IMR-90 (cell line): Measurements from ENCODE around the gene TOM1. TPM values are rescaled to one million over a fixed set of nuclear protein-coding genes. Genes with fewer than 3 reads are reported as not detected.

Source experiments
- ATAC-seq: fragments of 200-7000 bp; cut with Tn5 transposase; 2 replicates; pipeline ENCODE4 v1.9.1; 2020; ENCODE audit warnings: low read depth, mild to moderate bottlenecking, moderate library complexity
- BruUV-seq: library from RNA; stranded (reverse); fragments of 400-500 nt; replicated peaks from 2 replicates; lab custom pipeline; 2021; lab: Mats Ljungman, UMichigan
- CTCF ChIA-PET: fragments of 300-600 bp; formaldehyde crosslinking; extraction: SDS; loops from one replicate; lab custom pipeline; 2021; ENCODE audit warnings: antibody characterized with exemption; lab: Yijun Ruan, JAX
- POLR2A ChIA-PET: fragments of 300-600 bp; sonication (Branson Sonifier 250); formaldehyde crosslinking; loops from one replicate; lab custom pipeline; 2022; ENCODE audit warnings: antibody characterized with exemption; ENCODE audit not compliant: unreplicated experiment; lab: Charles Lee
- DNase-seq: peaks from one replicate; pipeline ENCODE4 v3.0.0; 2013
- H2AFZ ChIP-seq: replicated peaks from 2 replicates; pipeline ENCODE3; 2013; ENCODE audit warnings: low read length, mild to moderate bottlenecking; ENCODE audit not compliant: poor library complexity
- H2AK5ac ChIP-seq: 2 replicates; pipeline ENCODE4 v1.6.1; 2013; ENCODE audit warnings: low read depth, low read length, inconsistent platforms
- H2AK9ac ChIP-seq: replicated peaks from 2 replicates; pipeline ENCODE3; 2013; ENCODE audit warnings: mild to moderate bottlenecking, low read depth, low read length, moderate library complexity; ENCODE audit not compliant: poor library complexity
- H2BK120ac ChIP-seq: 2 replicates; pipeline ENCODE4 v1.6.1; 2013; ENCODE audit warnings: low read depth, low read length, inconsistent platforms
- H2BK15ac ChIP-seq: 3 replicates; pipeline ENCODE4 v1.6.1; 2013; ENCODE audit warnings: low read depth, low read length, inconsistent platforms
- H2BK20ac ChIP-seq: 2 replicates; pipeline ENCODE4 v1.6.1; 2013; ENCODE audit warnings: low read depth, mild to moderate bottlenecking, inconsistent platforms, low read length, moderate library complexity
- H2BK5ac ChIP-seq: 2 replicates; pipeline ENCODE4 v1.6.1; 2013; ENCODE audit warnings: mild to moderate bottlenecking, low read depth, low read length, inconsistent platforms; ENCODE audit not compliant: poor library complexity, severe bottlenecking
- H3K14ac ChIP-seq: replicated peaks from 2 replicates; pipeline ENCODE4 v1.6.1; 2013; ENCODE audit warnings: low read depth, low read length, inconsistent platforms
- H3K18ac ChIP-seq: 2 replicates; pipeline ENCODE4 v1.6.1; 2013; ENCODE audit warnings: low read depth, low read length, control low read depth
- H3K23ac ChIP-seq: 2 replicates; pipeline ENCODE4 v1.6.1; 2013; ENCODE audit warnings: low read depth, low read length, inconsistent platforms
- H3K27ac ChIP-seq: 2 replicates; pipeline ENCODE4 v1.5.1; 2013; ENCODE audit warnings: mild to moderate bottlenecking, control low read depth, low read length; ENCODE audit not compliant: insufficient read depth
- H3K27me3 ChIP-seq: 2 replicates; pipeline ENCODE4 v1.6.1; 2013; ENCODE audit warnings: low read length; ENCODE audit not compliant: control insufficient read depth, insufficient read depth
- H3K36me3 ChIP-seq: 2 replicates; pipeline ENCODE4 v1.6.1; 2013; ENCODE audit warnings: low read length, mixed read lengths; ENCODE audit not compliant: control insufficient read depth, insufficient read depth
- H3K4ac ChIP-seq: 2 replicates; pipeline ENCODE4 v1.6.1; 2013; ENCODE audit warnings: low read depth, low read length, inconsistent platforms
- H3K4me1 ChIP-seq: 2 replicates; pipeline ENCODE4 v1.6.1; 2013; ENCODE audit warnings: low read length, mixed read lengths; ENCODE audit not compliant: control insufficient read depth, insufficient read depth
- H3K4me2 ChIP-seq: 2 replicates; pipeline ENCODE4 v1.6.1; 2013; ENCODE audit warnings: low read depth, mild to moderate bottlenecking, control low read depth, low read length, moderate library complexity
- H3K4me3 ChIP-seq: 2 replicates; pipeline ENCODE4 v1.5.1; 2013; ENCODE audit warnings: low read depth, mild to moderate bottlenecking, control low read depth, low read length, moderate library complexity; ENCODE audit not compliant: insufficient read depth
- H3K56ac ChIP-seq: 2 replicates; pipeline ENCODE4 v1.6.1; 2013; ENCODE audit warnings: low read length, inconsistent platforms; ENCODE audit not compliant: insufficient read depth; ENCODE audit errors: extremely low read depth
- H3K79me1 ChIP-seq, 2 experiments: 2 replicates each; pipeline ENCODE4 v1.6.1; 2013; ENCODE audit warnings: low read length in 2 of 2, inconsistent platforms in 1 of 2, low read depth in 1 of 2
- H3K9ac ChIP-seq: 2 replicates; pipeline ENCODE4 v1.6.1; 2013; ENCODE audit warnings: low read depth, low read length, control low read depth
- H3K9me1 ChIP-seq: 2 replicates; pipeline ENCODE4 v1.6.1; 2013; ENCODE audit warnings: low read length, inconsistent platforms; ENCODE audit not compliant: insufficient read depth
- H3K9me3 ChIP-seq: 2 replicates; pipeline ENCODE4 v1.6.1; 2013; ENCODE audit warnings: low read length; ENCODE audit not compliant: control insufficient read depth, insufficient read depth
- H4K20me1 ChIP-seq: 2 replicates; pipeline ENCODE4 v1.6.1; 2013; ENCODE audit warnings: low read length, inconsistent platforms; ENCODE audit not compliant: insufficient read depth
- H4K5ac ChIP-seq: 2 replicates; pipeline ENCODE4 v1.6.1; 2013; ENCODE audit warnings: mild to moderate bottlenecking, low read depth, low read length, control low read depth
- H4K8ac ChIP-seq, 2 experiments: 2 replicates each; pipeline ENCODE4 v1.6.1; 2013; ENCODE audit warnings: low read depth in 2 of 2, low read length in 2 of 2, control low read depth in 1 of 2, inconsistent platforms in 1 of 2
- H4K91ac ChIP-seq: 2 replicates; pipeline ENCODE4 v1.6.1; 2013; ENCODE audit warnings: low read depth, low read length, inconsistent platforms; ENCODE audit not compliant: insufficient read depth
- BHLHE40 ChIP-seq: fragments of 150-350 bp; IDR thresholded peaks from 2 replicates; pipeline ENCODE4 v1.6.1; 2016; ENCODE audit warnings: mild to moderate bottlenecking, low read depth, low read length
- CEBPB ChIP-seq: IDR thresholded peaks from 2 replicates; pipeline ENCODE4 v1.6.1; 2012; ENCODE audit warnings: low read depth, low read length, improper control_type of control experiment
- CHD1 ChIP-seq: IDR thresholded peaks from 2 replicates; pipeline ENCODE4 v1.6.1; 2012; ENCODE audit warnings: low read depth, low read length, improper control_type of control experiment
- MAFK ChIP-seq: IDR thresholded peaks from 2 replicates; pipeline ENCODE4 v1.6.1; 2012; ENCODE audit warnings: low read depth, low read length, improper control_type of control experiment
- MAZ ChIP-seq: IDR thresholded peaks from 2 replicates; pipeline ENCODE4 v1.6.1; 2012; ENCODE audit warnings: low read depth, mild to moderate bottlenecking, low read length, improper control_type of control experiment, moderate library complexity, borderline replicate concordance
- MXI1 ChIP-seq: IDR thresholded peaks from 2 replicates; pipeline ENCODE4 v1.6.1; 2012; ENCODE audit warnings: low read depth, mild to moderate bottlenecking, low read length, moderate library complexity, borderline replicate concordance
- NFE2L2 ChIP-seq: fragments of 150-350 bp; IDR thresholded peaks from 2 replicates; pipeline ENCODE4 v1.6.1; 2016; ENCODE audit warnings: low read depth, mild to moderate bottlenecking, low read length
- POLR2A ChIP-seq: IDR thresholded peaks from 2 replicates; pipeline ENCODE4 v1.6.1; 2012; ENCODE audit warnings: mild to moderate bottlenecking, low read depth, low read length
- RAD21 ChIP-seq: IDR thresholded peaks from 2 replicates; pipeline ENCODE4 v1.6.1; 2012; ENCODE audit warnings: low read length, improper control_type of control experiment
- RFX5 ChIP-seq: IDR thresholded peaks from 2 replicates; pipeline ENCODE4 v1.8.0; 2012; ENCODE audit warnings: low read depth, mild to moderate bottlenecking, low read length, moderate library complexity
- SMC3 ChIP-seq: fragments of 150-350 bp; IDR thresholded peaks from 2 replicates; pipeline ENCODE4 v1.6.1; 2016; ENCODE audit warnings: low read depth, mild to moderate bottlenecking, antibody characterized with exemption, low read length, moderate library complexity
- WGBS, 2 experiments: methylation state at CpG; one replicate each; pipeline versions ENCODE4 v1.1.5 to v1.1.7; 2013; ENCODE audit warnings: missing lambda C conversion rate in 2 of 2; ENCODE audit not compliant: insufficient read length in 1 of 2; ENCODE audit errors: extremely low coverage in 2 of 2; 5-methylcytosine and 5-hydroxymethylcytosine counted together
- dilution Hi-C: fragments of 300-500 bp; cut with HindIII; formaldehyde crosslinking; loops from one replicate; pipeline ENCODE4 v1.14.3; 2018; ENCODE audit warnings: low sequenced_read_pairs; ENCODE audit not compliant: unreplicated experiment
- in situ Hi-C: fragments of 300-500 bp; cut with MboI; formaldehyde crosslinking; loops from 3 replicates; pipeline ENCODE4 v1.14.3; 2019; ENCODE audit warnings: low sequenced_read_pairs, inconsistent platforms, mixed read lengths
- intact Hi-C: fragments of 100-400 bp; cut with micrococcal nuclease; formaldehyde crosslinking; loops from 2 replicates; pipeline ENCODE4 v1.10.0; 2022
- polyA plus RNA-seq, 3 experiments: library from polyadenylated mRNA; depleted of rRNA; stranded (reverse); fragments of >200 nt; gene quantifications; 2 replicates each; pipeline ENCODE4 v1.2.3, GENCODE V29; 2012; ENCODE audit warnings: low replicate concordance in 1 of 3
- total RNA-seq: library from RNA; depleted of rRNA; stranded (reverse); fragments of >200 nt; gene quantifications from 2 replicates; pipeline ENCODE4 v1.2.3, GENCODE V29; 2012
- TF ChIP-seq, protein P1 (sequence below): conservative IDR thresholded peaks from 2 replicates; pipeline ENCODE4 v1.5.1; 2012; ENCODE audit warnings: mild to moderate bottlenecking, low read depth, low read length, improper control_type of control experiment
- TF ChIP-seq, protein P2 (sequence below): fragments of 150-350 bp; IDR thresholded peaks from 2 replicates; pipeline ENCODE4 v1.6.1; 2017; ENCODE audit warnings: mild to moderate bottlenecking, antibody characterized with exemption, low read length, low read depth
- TF ChIP-seq, protein P3 (sequence below): fragments of 150-350 bp; IDR thresholded peaks from 2 replicates; pipeline ENCODE4 v1.6.1; 2016; ENCODE audit warnings: low read depth, mild to moderate bottlenecking, low read length, moderate library complexity, borderline replicate concordance

The TOM1 gene
- total and polyA plus RNA-seq, 2 of the 4 experiments (the other 2 are of a cell fraction), result 38.0 to 46.4 TPM

DNA sequence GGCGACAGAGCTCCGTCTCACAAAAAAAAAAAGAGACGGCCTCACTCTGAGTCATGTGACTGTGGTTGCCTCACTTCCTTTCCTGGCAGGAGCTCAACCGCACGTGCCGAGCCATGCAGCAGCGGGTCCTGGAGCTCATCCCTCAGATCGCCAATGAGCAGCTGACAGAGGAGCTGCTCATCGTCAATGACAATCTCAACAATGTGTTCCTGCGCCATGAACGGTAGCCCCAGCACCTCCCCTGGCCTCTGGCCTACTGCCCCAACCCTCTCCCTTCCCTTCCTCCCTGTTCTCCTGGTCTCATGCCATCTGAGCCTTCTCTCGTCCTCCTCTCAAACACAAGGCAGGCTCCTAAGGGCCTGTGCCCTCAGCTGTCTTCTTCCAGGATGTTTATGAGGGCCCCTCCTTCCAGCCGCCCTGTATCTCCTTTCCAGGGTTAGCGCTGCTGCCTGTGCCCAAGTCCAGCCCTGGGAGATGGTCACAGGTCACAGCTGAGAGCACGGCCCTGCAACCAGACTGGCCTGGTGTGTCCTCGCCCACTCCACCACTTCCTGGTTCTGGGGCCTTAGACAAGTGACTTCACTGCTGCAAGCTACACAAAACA is 30.7 kb downstream of the TOM1 start:
- peaks cover 4% of the 10 kb centered on the region for H3K4me1 ChIP-seq
- peak overlapping the region; percentile 54; the same call in 1 of the 2 replicates for H4K91ac ChIP-seq
- H3K4me3 ChIP-seq, result no peak overlapping the region
- H3K9me3 ChIP-seq, result no peaks in the 10 kb centered on the region
- no peak overlapping the region for H3K56ac ChIP-seq
- peaks cover 10% of the 10 kb centered on the region for H3K9me1 ChIP-seq
- POLR2A ChIA-PET, result interaction anchor here (0.6 kb wide), 1 partner anchor 31 kb away, joined by 3 read pairs; the partner anchor contains the start of gene TOM1
- H3K23ac ChIP-seq, result peak overlapping the region; percentile 33; the same call in 1 of the 2 replicates
- H4K8ac ChIP-seq, result peak overlapping the region; percentile 46 to 82; a peak in 2 of 4 replicates
- H3K14ac ChIP-seq, result peak overlapping the region; percentile 86
- WGBS, 2 experiments, result 8% methylated on average over 6 of the region's 16 CpGs; no CpG with 5 or more reads in 1 of the 2 experiments
- H4K5ac ChIP-seq, result no peak overlapping the region
- peak overlapping the region; percentile 90 for H2BK120ac ChIP-seq
- peak overlapping the region; percentile 98 for H2AK5ac ChIP-seq
- peak overlapping the region; percentile 91 for H2AFZ ChIP-seq
- ATAC-seq (peak; percentile 73), DNase-seq (peak; percentile 86)
- peak overlapping the region; percentile 86; the same call in 1 of the 3 replicates for H2BK15ac ChIP-seq
- no peaks in the 10 kb centered on the region for H3K79me1 ChIP-seq
- H3K4me2 ChIP-seq, result no peak overlapping the region
- dilution Hi-C loops (no loop called here), in situ Hi-C loops (no loop called here), intact Hi-C loops (no loop called here)
- CTCF ChIA-PET, result interaction anchor here (0.7 kb wide), 1 partner anchor 64 kb away, joined by 3 read pairs; no protein-coding TSS in a partner anchor
- H2AK9ac ChIP-seq, result peak overlapping the region; percentile 93
- H3K9ac ChIP-seq, result no peak overlapping the region
- no peaks in the 10 kb centered on the region for H3K27me3 ChIP-seq
- peak overlapping the region; percentile 90 for H3K4ac ChIP-seq
- H3K18ac ChIP-seq, result no peak overlapping the region
- H2BK20ac ChIP-seq, result peak overlapping the region; percentile 75; the same call in 1 of the 2 replicates
- peak overlapping the region; percentile 65 for H2BK5ac ChIP-seq
- no TSS peak for BruUV-seq
- H4K20me1 ChIP-seq, result no peaks in the 10 kb centered on the region
- H3K36me3 ChIP-seq, result peaks cover 71% of the 10 kb centered on the region
- peak overlapping the region; percentile 85 for H3K27ac ChIP-seq
- TF ChIP-seq, protein P1, sequence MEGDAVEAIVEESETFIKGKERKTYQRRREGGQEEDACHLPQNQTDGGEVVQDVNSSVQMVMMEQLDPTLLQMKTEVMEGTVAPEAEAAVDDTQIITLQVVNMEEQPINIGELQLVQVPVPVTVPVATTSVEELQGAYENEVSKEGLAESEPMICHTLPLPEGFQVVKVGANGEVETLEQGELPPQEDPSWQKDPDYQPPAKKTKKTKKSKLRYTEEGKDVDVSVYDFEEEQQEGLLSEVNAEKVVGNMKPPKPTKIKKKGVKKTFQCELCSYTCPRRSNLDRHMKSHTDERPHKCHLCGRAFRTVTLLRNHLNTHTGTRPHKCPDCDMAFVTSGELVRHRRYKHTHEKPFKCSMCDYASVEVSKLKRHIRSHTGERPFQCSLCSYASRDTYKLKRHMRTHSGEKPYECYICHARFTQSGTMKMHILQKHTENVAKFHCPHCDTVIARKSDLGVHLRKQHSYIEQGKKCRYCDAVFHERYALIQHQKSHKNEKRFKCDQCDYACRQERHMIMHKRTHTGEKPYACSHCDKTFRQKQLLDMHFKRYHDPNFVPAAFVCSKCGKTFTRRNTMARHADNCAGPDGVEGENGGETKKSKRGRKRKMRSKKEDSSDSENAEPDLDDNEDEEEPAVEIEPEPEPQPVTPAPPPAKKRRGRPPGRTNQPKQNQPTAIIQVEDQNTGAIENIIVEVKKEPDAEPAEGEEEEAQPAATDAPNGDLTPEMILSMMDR, result no peak
- TF ChIP-seq POLR2A (no peak), CEBPB (peak; percentile 93), RFX5 (no peak), MXI1 (peak; percentile 95), MAZ (0 out of 2 replicates have a peak, but pooled peaks have one; percentile 32), MAFK (no peak), SMC3 (no peak), CHD1 (no peak), RAD21 (no peak), BHLHE40 (peak; percentile 100), NFE2L2 (no peak)
- TF ChIP-seq, protein P2, sequence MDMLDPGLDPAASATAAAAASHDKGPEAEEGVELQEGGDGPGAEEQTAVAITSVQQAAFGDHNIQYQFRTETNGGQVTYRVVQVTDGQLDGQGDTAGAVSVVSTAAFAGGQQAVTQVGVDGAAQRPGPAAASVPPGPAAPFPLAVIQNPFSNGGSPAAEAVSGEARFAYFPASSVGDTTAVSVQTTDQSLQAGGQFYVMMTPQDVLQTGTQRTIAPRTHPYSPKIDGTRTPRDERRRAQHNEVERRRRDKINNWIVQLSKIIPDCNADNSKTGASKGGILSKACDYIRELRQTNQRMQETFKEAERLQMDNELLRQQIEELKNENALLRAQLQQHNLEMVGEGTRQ, result peak; percentile 91
- TF ChIP-seq, protein P3, sequence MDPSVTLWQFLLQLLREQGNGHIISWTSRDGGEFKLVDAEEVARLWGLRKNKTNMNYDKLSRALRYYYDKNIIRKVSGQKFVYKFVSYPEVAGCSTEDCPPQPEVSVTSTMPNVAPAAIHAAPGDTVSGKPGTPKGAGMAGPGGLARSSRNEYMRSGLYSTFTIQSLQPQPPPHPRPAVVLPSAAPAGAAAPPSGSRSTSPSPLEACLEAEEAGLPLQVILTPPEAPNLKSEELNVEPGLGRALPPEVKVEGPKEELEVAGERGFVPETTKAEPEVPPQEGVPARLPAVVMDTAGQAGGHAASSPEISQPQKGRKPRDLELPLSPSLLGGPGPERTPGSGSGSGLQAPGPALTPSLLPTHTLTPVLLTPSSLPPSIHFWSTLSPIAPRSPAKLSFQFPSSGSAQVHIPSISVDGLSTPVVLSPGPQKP, result no peak
